C4-2B (cell line): Measurements from ENCODE around the gene ZNF763.
A peak's percentile ranks its signal among the peaks of the same experiment; 100 is the strongest.

Source experiments
- H3K27ac ChIP-seq: fragments of 450-650 bp; 2 replicates; pipeline ENCODE4 v1.5.1; 2017
- CTCF ChIP-seq: fragments of 450-650 bp; conservative IDR thresholded peaks from 2 replicates; pipeline ENCODE4 v1.5.1; 2017; ENCODE audit warnings: mild to moderate bottlenecking
- ZFX ChIP-seq: fragments of 450-650 bp; IDR thresholded peaks from 2 replicates; pipeline ENCODE4 v1.6.1; 2017

ZNF763 gene

GRCh38 chr19:11963566-11964355 lies 1.1 kb upstream of the ZNF763 start:
- H3K27ac ChIP-seq = no peak overlapping the region
- TF ChIP-seq CTCF = peak; percentile 74
- no peak for TF ChIP-seq ZFX

- no peak overlapping the region for H3K27ac ChIP-seq
- TF ChIP-seq CTCF = no peak
- no peak for TF ChIP-seq ZFX
Observed at GRCh38 chr19:11964496-11964857, 363 bp upstream of the ZNF763 start.

- TF ChIP-seq ZFX (no peak), CTCF (no peak)
Observed at GRCh38 chr19:11970174-11970573, 5.3 kb downstream of the ZNF763 start.

GRCh38 chr19:11971041-11971440 lies 6.2 kb downstream of the ZNF763 start:
- H3K27ac ChIP-seq = no peak overlapping the region
- no peak for TF ChIP-seq CTCF
- TF ChIP-seq ZFX = no peak

More at GRCh38 chr19:11970174-11970573, 5.3 kb downstream of the ZNF763 start:
- H3K27ac ChIP-seq = no peak overlapping the region

- H3K27ac ChIP-seq = no peak overlapping the region
- TF ChIP-seq CTCF (no peak), ZFX (no peak)
Observed at GRCh38 chr19:11973019-11973810, 8.4 kb downstream of the ZNF763 start.

- TF ChIP-seq ZFX (no peak), CTCF (no peak)
- no peak overlapping the region for H3K27ac ChIP-seq
Observed at GRCh38 chr19:11978492-11979100, 13.8 kb downstream of the ZNF763 start.

GRCh38 chr19:11979527-11979926 lies 14.7 kb downstream of the ZNF763 start:
- TF ChIP-seq ZFX (no peak), CTCF (no peak)
- H3K27ac ChIP-seq = no peak overlapping the region
